Stimulated activated CD4-positive, alpha-beta T cell treated with anti-CD3 and anti-CD28 coated beads, TNF-alpha, amount 100 ng/mL, for 48 hours (primary cell): ENCODE measurements around the gene LPP.
"Not testable (repeated sequence)": the region's sequence is repeated elsewhere in the genome, so short reads cannot be mapped to it uniquely, and the experiment has no call there.

Experiments used
- DNase-seq, 3 donors: peaks; one replicate each; pipeline ENCODE4 v3.0.0-alpha.2; 2020; ENCODE audit warnings: low read depth in 3 of 3

LPP gene

DNA sequence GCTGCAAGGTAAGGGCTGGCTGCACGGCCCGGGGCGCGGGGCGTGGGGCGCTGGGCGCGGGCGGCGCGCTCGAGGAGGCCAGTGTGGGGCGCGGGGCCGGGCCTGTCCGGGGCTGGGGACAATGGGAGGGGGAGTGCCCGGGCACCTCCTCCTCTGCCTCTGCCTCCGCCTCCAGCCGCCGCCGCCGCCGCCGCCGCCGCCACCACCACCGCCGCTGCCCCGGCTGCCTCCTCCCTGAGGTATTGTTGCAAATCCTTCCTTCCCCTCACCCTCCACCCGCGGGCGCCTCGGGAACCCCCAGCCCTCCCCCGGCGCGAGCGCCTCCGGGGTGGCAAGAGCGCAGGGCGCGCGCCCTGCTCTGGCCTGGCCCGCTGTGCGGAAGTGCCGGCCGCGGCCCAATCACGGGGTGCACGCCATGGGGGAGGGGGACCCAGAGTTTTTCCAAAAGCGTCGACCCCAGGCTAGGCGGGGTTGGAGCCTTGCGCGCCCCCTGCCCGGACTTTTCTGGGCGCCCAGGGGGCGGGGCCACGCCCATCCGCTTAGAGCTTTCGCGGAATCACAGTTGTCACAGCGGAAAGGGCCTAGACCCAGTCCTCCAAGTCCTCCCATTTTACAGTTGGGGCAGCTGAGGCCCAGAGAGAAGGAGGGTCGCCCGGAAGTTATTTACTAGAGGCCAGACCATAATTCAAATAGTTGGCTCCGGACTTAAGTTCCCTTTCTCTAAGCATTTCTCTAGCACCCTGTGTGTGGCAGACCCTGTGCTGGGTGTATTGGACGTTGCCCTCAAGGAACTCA lies at the start of gene LPP:
Gene LPP (plus strand): TSS at position 144 of the 795 bp plus-strand sequence. CDS start 251,964 bp downstream, outside the sequence.
- peak; percentile 61 to 72 (median 66) for DNase-seq

DNA sequence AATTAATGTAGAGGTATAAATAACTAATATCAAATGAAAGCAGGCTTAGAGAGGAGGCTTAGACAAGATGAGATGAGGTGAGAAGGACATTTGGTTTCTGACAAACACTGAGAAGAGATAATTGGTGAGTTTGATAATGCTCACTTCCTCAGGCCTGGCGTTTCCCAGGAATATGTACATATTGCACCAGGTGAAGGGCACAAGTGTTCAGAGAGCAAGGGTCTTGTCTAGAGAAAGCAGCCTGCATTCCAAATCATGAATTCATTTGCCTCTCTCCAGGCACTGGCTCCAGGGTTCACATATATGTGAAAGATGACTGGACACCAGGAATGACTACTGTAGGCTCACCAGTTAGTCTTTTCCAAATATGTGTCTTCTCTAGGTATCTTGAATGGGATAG lies 48.0 kb upstream of the LPP start:
- no peak for DNase-seq

DNA sequence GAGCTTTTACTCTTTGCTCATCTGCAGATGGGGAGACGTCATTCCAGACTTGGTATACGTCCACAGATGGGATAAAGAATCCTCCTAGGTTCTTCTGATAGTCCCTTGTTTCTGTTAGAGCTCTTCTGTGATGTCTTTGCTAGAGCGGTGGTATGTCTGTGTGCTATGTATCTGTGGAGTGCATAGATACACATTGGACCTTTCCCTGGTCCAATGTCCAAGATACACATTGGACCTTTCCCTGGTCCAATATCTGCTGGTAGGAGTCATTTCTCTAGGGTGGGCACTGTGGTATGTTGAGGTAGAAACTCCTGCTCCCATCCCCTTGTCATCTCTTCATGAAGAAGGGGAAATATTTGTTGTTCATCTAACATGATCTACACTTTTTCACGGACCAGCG lies 47.5 kb upstream of the LPP start:
- no peak for DNase-seq

DNA sequence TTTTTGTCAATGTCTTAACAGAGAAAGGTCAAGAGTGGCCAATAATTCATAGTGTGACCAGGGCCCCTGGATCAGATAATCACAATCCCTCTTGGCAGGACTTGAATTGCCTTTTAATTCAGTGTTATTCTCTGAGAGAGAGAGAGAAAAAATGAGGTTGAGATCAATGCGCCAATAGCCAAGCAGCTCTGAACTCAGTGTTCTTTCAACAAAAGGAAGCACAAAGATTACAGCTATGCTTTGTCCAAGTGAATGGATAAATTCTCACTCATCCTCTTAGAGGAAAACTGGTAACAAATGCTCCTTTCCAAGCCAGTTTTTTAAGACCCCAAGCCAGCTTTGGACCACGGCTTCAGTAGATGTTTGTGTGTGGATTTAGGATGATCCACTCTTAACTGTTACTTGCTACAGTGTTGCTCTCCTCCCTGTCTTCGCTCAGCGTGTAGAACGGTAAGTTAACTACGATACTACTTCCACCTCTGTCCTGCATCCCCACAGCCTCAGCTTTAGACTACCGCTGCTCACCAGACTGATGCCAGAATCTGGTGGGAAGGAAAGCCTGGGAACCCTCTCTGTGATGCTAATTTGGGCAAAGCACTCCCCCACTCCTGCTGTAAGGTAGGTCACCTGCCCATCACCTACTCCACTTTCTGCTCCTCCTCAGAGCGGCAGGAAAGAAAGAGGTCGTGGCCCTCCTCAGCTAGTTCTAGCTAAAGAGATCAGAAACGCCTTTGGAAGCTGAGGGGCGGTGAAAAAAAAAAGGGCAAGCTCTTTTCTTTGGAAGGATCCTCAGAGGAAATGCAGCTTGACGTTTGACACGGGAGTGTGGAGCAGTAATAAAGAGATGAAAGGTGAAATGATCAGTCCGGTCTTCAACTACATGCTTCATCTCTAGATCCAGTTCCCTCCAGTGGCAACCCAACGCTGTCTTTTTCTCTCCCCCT lies 46.8 kb upstream of the LPP start:
- DNase-seq: no peak

GRCh38 chr3:188108703-188109412 lies 45.1 kb upstream of the LPP start:
- no peak for DNase-seq

DNA sequence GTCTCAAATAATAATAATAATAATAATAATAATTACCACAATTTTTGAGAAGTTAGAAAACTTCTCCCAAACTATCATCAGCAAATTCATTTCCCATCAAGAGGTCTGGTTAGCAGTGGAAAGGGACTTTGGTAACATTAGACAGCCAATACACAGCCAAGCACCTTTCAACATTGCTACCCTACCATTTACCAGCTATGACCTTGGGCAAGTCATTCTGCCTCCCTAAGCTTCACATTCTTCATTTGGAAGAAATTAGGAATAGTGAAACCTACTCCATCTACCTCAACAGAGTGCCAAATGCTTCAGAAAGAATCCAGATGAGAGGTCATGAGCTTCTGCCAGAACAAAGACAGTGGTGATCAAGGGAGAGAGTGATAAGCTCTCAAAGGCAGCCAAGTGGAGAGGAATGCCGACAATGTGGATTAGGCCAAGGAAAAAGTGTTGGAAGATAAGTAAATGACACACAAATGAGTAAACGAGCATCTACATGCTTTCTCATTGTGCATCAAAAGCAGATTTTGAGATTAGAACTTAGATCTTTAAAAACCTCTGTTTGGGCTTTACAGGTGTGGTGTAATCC lies 42.9 kb upstream of the LPP start:
- no peak for DNase-seq

DNA sequence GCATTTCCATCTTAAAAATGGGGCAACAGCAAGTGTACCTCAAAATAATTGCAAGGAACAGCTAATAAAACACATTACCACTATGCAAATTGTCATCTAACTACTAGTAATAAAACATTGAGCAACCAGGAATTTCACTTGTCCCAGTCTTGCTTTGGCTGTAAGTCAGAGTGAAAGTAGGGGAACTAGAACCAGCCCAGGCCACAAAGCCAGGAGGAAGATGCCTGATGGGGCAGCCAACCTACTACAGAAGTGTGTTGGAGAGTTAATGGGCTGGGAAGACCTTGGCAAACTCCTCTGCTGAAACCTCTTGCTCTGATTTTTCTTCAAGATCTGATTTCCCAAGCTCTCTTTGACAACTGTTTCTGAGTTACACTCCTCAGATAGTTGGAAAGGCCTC lies 40.2 kb upstream of the LPP start:
- DNase-seq: no peak

DNA sequence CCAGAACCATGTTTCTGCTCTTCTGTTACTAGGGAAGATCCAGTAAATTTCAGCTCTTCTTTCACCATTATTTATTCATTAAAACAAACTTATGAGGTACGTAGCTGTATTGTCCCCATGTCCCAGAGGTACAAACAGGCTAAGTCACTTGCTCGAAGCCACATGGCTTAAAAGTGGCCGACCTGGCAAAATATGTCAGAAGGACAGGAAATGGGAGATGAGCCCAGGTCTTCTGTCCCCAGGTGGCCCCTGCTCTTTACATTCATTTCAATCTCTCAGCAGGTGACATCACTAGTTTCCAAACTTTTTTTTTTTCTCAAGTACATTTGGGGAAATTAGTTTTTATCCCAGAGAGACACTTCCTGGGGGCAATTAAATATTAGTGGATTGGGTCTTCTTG lies 34.1 kb upstream of the LPP start:
- DNase-seq: no peak

GRCh38 chr3:188122571-188123169 lies 31.3 kb upstream of the LPP start:
- no peak for DNase-seq

- no peak for DNase-seq
Measured at GRCh38 chr3:188123170-188123905, 30.6 kb upstream of the LPP start.

DNA sequence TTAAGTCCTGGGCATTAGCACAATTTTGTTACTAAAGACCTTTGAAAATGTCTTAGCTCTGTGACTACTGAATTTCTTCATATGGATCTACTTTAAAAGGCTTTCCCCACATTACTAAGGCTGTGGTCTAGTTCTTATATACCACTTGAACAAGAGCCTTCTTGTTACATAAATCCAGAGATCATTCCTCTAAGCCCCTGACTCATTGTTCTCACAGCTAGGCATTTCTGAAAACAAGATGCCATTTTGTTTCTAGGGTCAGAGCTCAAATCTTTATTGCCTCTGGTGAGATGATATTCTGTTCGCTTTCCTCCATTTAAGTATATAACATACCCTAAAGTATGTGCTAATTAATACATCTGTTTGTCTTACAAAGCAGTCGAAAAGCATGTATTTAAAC lies 29.8 kb upstream of the LPP start:
- no peak for DNase-seq

DNA sequence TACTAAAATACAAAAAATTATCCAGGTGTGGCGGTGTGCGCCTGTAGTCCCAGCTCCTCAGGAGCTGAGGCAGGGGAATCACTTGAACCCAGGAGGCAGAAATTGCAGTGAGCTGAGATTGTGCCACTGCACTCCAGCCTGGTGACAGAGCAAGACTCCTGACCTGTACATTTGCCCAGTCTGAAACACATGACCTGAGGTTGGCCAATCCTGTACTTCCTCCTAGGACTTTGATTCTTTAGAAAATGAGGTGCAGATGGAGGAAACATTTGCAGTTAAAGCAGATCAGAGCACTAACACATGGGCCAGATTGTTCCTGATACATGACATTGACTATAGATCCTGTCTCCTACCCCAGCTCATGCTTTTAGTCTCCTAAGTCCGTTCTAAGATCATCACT lies 28.9 kb upstream of the LPP start:
- no peak for DNase-seq

- no peak for DNase-seq
Measured at GRCh38 chr3:188126276-188126675, 27.7 kb upstream of the LPP start.

- no peak for DNase-seq
Measured at GRCh38 chr3:188126934-188127333, 27.0 kb upstream of the LPP start.

- DNase-seq: no peak
Measured at GRCh38 chr3:188128905-188129304, 25.1 kb upstream of the LPP start.

DNA sequence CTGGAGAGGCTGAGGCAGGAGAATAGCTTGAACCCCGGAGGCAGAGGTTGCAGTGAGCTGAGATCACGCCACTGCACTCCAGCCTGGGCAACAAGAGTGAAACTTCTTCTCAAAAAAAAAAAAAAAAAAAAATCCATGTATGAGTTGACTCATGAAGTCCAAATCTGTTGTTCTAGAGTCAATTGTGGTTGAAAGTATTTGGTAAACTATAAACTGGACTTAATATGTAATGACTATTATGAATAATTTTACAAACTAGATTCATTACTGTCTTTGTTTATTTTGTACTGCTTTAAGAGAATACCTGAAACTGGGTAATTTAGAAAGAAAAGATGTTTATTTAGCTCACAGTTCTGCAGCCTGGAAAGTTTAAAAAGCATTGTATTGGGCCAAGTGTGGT lies 22.9 kb upstream of the LPP start:
- not testable (repeated sequence) for DNase-seq

DNA sequence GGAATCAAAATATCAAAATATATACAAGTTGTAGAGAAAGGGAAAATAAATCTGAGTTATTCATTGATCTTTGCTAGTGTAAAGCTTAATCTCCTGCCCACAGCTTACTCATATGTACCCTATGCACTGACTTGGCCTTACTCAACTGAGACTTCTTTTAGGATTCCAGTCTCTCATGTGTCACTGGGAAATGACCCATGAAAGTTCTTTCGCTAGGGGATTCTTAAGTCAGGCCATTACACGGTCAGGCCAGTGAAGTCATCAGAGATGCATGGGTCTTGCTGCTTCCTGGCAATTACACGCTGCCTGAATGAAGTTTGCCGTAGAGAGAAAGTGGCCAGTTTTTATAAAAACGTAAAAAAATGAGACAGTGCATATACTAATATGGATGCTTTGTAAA lies 20.7 kb upstream of the LPP start:
- DNase-seq: no peak

- DNase-seq: no peak
Measured at GRCh38 chr3:188133646-188134045, 20.3 kb upstream of the LPP start.

DNA sequence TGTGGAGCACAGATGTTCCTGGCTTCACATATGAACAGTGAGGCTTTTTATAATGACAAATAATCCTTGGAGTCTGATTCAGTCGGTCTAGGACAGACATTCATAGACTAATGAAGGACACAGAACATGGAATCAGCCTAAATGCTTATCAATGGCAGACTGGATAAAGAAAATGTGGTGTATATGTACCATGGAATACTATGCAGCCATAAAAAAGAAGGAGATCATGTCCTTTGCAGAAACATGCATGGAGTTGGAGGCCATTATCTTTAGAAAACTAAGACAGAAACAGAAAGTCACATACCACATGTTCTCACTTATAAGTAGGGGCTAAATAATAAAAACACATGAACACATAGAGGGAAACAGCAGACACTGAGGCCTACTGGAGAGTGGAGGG lies 19.9 kb upstream of the LPP start:
- DNase-seq: no peak

DNA sequence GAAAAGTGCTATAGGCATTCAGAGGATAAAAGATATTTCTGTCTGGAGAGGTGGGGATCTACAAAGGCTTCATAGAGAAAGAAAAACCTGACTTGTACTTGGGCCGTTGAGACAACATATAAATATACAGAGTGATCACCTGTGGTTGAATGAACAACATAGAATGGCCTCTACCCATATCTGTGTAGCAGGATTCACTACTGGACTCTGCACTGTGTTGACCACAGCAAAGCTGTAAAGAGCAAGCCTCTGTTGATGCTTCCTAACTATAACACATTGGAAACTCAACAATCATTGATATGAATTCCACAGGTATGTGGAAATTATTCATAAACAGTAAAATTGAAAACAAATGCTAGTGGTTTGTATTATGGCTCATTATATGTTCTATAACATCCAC lies 19.1 kb upstream of the LPP start:
- no peak for DNase-seq

- DNase-seq: no peak
Measured at GRCh38 chr3:188135271-188135670, 18.7 kb upstream of the LPP start.
